MM.1S (cell line): ENCODE measurements around the gene AGPS.

Experiments
- CTCF ChIP-seq: fragments of 300-600 bp; sonication (generic); IDR thresholded peaks from 2 replicates; pipeline ENCODE4 v1.5.1; 2016; ENCODE audit warnings: antibody characterized with exemption, low read length, mixed read lengths
- EZH2 ChIP-seq: fragments of 300-600 bp; sonication (generic); optimal IDR thresholded peaks from 2 replicates; pipeline ENCODE3; 2017; ENCODE audit warnings: low read depth, mild to moderate bottlenecking, antibody characterized with exemption, low read length, mixed read lengths
- EZH2phosphoT487 ChIP-seq: fragments of 300-600 bp; sonication (generic); IDR thresholded peaks from 2 replicates; pipeline ENCODE4 v1.6.1; 2018; ENCODE audit warnings: antibody characterized with exemption, low read length

DNA sequence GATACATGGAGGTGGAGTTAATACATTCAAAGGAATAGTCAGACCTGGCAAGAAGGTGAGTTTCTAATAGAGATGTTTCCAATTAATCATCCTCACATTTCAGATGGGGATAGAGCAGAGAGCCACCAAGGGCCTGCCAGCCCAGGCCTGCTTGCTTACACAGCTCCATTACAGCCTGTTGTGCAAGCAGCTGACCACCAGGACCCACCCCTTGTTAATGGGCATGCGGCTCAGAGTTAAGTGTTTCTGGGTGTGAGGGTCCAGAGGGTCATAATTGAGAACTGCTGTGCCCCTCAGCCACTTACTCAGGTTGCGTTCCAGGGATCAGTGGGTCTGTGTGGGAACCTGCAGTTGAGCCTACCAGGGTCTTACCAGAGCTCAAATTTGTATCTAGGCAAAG is 199.8 kb downstream of the AGPS start:
- TF ChIP-seq CTCF (no peak), EZH2 (no peak), EZH2phosphoT487 (no peak)
